Parathyroid adenoma (tissue), 2 donors: ENCODE results near the gene KCTD17.

Source experiments
- H2AFZ ChIP-seq: fragments of 300-600 bp; sonication (generic); one replicate; pipeline ENCODE4 v1.7.0; 2017; ENCODE audit warnings: antibody characterized with exemption, mild to moderate bottlenecking
- H3K27ac ChIP-seq: fragments of 300-600 bp; sonication (generic); one replicate; pipeline ENCODE4 v1.7.0; 2017
- H3K27me3 ChIP-seq: fragments of 300-600 bp; sonication (generic); one replicate; pipeline ENCODE4 v1.7.0; 2017; ENCODE audit warnings: low read length; ENCODE audit not compliant: control insufficient read depth, insufficient read depth
- H3K36me3 ChIP-seq: fragments of 300-600 bp; sonication (generic); one replicate; pipeline ENCODE4 v1.7.0; 2017; ENCODE audit warnings: low read length; ENCODE audit not compliant: control insufficient read depth, insufficient read depth
- H3K4me1 ChIP-seq: fragments of 300-600 bp; sonication (generic); one replicate; pipeline ENCODE4 v1.7.0; 2017; ENCODE audit warnings: control low read depth
- H3K4me2 ChIP-seq: fragments of 300-600 bp; sonication (generic); one replicate; pipeline ENCODE4 v1.7.0; 2017; ENCODE audit warnings: low read length
- H3K4me3 ChIP-seq: fragments of 300-600 bp; sonication (generic); one replicate; pipeline ENCODE4 v1.7.0; 2017; ENCODE audit warnings: low read depth, low read length
- H3K79me2 ChIP-seq: fragments of 300-600 bp; sonication (generic); one replicate; pipeline ENCODE4 v1.7.0; 2017; ENCODE audit warnings: control low read depth
- H3K9ac ChIP-seq: fragments of 300-600 bp; sonication (generic); one replicate; pipeline ENCODE4 v1.7.0; 2017; ENCODE audit warnings: mild to moderate bottlenecking
- H3K9me3 ChIP-seq: fragments of 300-600 bp; sonication (generic); one replicate; pipeline ENCODE4 v1.7.0; 2017; ENCODE audit warnings: low read length; ENCODE audit not compliant: control insufficient read depth
- TF ChIP-seq, protein P1 (sequence below): fragments of 300-600 bp; sonication (generic); IDR thresholded peaks from one replicate; pipeline ENCODE4 v1.7.0; 2017; ENCODE audit warnings: antibody characterized with exemption, mild to moderate bottlenecking
- donor health status: primary hyperparathyroidism.

Gene KCTD17

DNA sequence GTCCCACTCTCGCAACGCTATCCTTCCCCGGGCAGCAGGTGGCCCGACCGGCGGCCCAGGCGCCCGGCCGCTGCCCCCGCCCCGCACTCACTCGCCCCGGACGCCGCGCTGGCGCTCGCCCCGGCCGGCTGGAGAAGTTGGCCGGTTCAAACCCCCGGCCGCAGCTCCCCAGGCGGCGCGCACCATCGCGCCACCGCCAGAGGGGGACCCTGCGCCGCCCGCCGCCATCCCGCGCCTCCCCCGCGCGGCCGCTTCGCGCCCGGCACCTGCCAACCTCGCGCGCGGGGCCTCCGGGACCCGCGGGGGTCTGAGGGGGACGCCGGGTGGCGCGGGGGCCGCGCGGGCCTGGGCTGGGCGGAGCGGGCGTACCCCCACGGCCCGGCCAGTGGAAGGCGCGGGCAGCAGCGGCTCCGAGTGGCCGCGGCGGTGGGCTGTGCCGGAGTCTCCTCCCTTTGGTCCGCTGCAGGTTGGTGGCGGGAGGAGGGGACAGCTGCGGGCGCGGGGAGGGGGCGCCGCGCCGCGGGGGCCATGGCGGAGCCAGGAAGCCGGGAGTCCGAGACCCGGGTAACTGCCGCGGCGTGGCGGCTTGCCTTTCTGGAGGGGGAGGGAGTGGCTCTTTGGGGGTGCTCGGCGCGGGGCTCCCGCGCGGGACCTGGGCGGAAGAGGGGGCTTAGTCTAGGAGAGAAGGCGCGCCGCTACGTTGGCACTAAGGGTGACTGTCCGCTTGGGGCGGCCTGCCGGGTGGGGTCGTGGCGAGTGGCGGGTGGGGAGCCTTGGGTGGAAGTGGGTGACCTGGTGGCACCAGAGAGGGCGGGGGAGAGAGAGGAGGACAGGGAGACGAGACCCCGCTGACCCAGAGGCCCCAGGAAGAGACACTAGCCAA lies 32.0 kb upstream of the KCTD17 start, which contains the start of the genes MPST and TST:
TSS of gene MPST (plus strand) at position 434 of the 883 bp plus-strand sequence. CDS start at position 529, 95 bp downstream.
TSS of gene TST (minus strand) at position 139 of the 883 bp plus-strand sequence. CDS start 715 bp downstream, outside the sequence.
- TF ChIP-seq, protein P1, sequence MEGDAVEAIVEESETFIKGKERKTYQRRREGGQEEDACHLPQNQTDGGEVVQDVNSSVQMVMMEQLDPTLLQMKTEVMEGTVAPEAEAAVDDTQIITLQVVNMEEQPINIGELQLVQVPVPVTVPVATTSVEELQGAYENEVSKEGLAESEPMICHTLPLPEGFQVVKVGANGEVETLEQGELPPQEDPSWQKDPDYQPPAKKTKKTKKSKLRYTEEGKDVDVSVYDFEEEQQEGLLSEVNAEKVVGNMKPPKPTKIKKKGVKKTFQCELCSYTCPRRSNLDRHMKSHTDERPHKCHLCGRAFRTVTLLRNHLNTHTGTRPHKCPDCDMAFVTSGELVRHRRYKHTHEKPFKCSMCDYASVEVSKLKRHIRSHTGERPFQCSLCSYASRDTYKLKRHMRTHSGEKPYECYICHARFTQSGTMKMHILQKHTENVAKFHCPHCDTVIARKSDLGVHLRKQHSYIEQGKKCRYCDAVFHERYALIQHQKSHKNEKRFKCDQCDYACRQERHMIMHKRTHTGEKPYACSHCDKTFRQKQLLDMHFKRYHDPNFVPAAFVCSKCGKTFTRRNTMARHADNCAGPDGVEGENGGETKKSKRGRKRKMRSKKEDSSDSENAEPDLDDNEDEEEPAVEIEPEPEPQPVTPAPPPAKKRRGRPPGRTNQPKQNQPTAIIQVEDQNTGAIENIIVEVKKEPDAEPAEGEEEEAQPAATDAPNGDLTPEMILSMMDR = no peak
- H3K27me3 ChIP-seq = no peaks in the 10 kb centered on the region
- H3K27ac ChIP-seq = no peak within 1 kb of the TSS
- H3K9ac ChIP-seq = no peak within 1 kb of the TSS
- peak within 1 kb of the TSS; percentile 76 for H2AFZ ChIP-seq
- no peaks in the 10 kb centered on the region for H3K79me2 ChIP-seq
- no peaks in the 10 kb centered on the region for H3K9me3 ChIP-seq
- no peaks in the 10 kb centered on the region for H3K36me3 ChIP-seq
- no peaks in the 10 kb centered on the region for H3K4me1 ChIP-seq
- H3K4me2 ChIP-seq = peak within 1 kb of the TSS; percentile 92
- H3K4me3 ChIP-seq = peak within 1 kb of the TSS; percentile 76

GRCh38 chr22:37020192-37020479 lies 31.4 kb upstream of the KCTD17 start:
- no peaks in the 10 kb centered on the region for H3K27me3 ChIP-seq
- peak overlapping the region; percentile 52 for H3K4me2 ChIP-seq
- no peak overlapping the region for H3K27ac ChIP-seq
- no peak overlapping the region for H3K9ac ChIP-seq
- H3K4me3 ChIP-seq = peak overlapping the region; percentile 76
- no peaks in the 10 kb centered on the region for H3K9me3 ChIP-seq
- no peaks in the 10 kb centered on the region for H3K36me3 ChIP-seq
- H2AFZ ChIP-seq = peak overlapping the region; percentile 56
- no peaks in the 10 kb centered on the region for H3K79me2 ChIP-seq
- no peaks in the 10 kb centered on the region for H3K4me1 ChIP-seq
- TF ChIP-seq, protein P1 = no peak

GRCh38 chr22:37021041-37021440 lies 30.5 kb upstream of the KCTD17 start:
- Histone ChIP-seq H3K27me3 (no peaks in the 10 kb centered on the region), H2AFZ (no peak overlapping the region), H3K9me3 (no peaks in the 10 kb centered on the region), H3K36me3 (no peaks in the 10 kb centered on the region), H3K4me1 (no peaks in the 10 kb centered on the region), H3K9ac (no peak overlapping the region), H3K4me3 (no peak overlapping the region), H3K27ac (no peak overlapping the region), H3K4me2 (no peak overlapping the region), H3K79me2 (no peaks in the 10 kb centered on the region)
- TF ChIP-seq, protein P1 = no peak

DNA sequence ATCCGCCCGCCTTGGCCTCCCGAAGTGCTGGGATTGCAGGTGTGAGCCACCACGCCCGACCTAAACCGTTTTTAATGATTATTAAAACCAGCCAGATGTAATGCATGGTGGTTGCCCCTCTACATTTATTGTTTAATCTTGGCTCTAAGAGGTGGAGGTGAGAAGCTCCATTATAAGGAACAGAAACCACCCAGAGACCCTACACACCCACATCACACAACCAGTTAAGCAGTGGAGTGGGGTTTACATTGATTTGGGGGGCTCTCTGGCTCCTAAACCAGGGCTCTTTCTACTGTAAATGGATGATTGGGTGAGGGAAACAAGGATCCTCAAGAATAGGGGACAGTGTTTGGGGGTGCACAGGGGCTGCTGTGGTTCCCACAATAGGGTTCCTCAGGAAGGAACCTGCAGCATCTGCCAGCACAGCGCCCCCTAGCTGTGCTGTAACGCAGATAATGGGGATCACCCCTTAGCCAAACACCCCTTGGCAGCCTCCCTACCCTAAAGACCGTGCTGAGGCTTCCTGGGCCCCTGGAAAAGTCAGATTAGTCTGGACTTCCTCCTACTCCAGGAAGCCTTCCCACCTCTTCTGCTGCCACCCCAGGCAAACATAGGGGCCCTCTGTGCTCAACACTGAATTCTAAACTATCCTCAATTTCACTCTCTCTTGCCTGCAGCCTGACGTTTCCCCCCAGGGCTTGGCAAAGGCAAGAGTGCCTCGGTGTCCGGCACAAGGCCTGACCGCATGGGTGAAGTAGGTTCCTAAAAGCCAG lies 29.6 kb upstream of the KCTD17 start:
- Histone ChIP-seq H3K27ac (no peak overlapping the region), H3K4me3 (no peak overlapping the region), H3K79me2 (no peaks in the 10 kb centered on the region), H3K4me1 (no peaks in the 10 kb centered on the region), H3K9ac (no peak overlapping the region), H3K36me3 (no peaks in the 10 kb centered on the region), H3K4me2 (no peak overlapping the region), H3K9me3 (no peaks in the 10 kb centered on the region), H3K27me3 (no peaks in the 10 kb centered on the region), H2AFZ (no peak overlapping the region)
- TF ChIP-seq, protein P1 = peak; percentile 50
